Breast epithelium (tissue), 4 donors: ENCODE measurements around the gene CNNM4. TPM values are rescaled to one million over a fixed set of nuclear protein-coding genes. Genes with fewer than 3 reads are reported as not detected.

Experiments
- DNase-seq, 2 donors: peaks; one replicate each; pipeline ENCODE4 v3.0.0-alpha.2; 2019; ENCODE audit warnings: low spot score in 2 of 2
- H3K27ac ChIP-seq, 2 donors: fragments of 200-600 bp; sonication (generic) in 1 of 2; one replicate each; pipeline ENCODE4 v1.5.1; 2016 to 2019; ENCODE audit warnings: mild to moderate bottlenecking in 1 of 2
- H3K27me3 ChIP-seq, 2 donors: fragments of 200-600 bp; sonication (generic) in 1 of 2; one replicate each; pipeline versions ENCODE4 v1.5.1 to v1.6.0; 2017 to 2019; ENCODE audit warnings: control low read depth in 1 of 2, mild to moderate bottlenecking in 1 of 2
- H3K36me3 ChIP-seq: fragments of 200-600 bp; one replicate; pipeline ENCODE4 v1.5.1; 2019
- H3K4me1 ChIP-seq, 2 donors: fragments of 200-600 bp; sonication (generic); one replicate each; pipeline ENCODE4 v1.5.1; 2016 to 2019; ENCODE audit warnings: control low read depth in 1 of 2
- H3K4me3 ChIP-seq, 3 donors: fragments of 200-600 bp; sonication (generic); 1 replicate in 2 of 3; 2 replicates in 1 of 3; pipeline ENCODE4 v1.5.1; 2016 to 2019; ENCODE audit warnings: mild to moderate bottlenecking in 3 of 3, moderate library complexity in 2 of 3
- H3K9me3 ChIP-seq, 2 donors: fragments of 200-600 bp; sonication (generic) in 1 of 2; one replicate each; pipeline ENCODE4 v1.5.1; 2016 to 2019; ENCODE audit warnings: control low read depth in 1 of 2
- CTCF ChIP-seq, 3 donors: fragments of 450-650 bp; IDR thresholded peaks; one replicate each; pipeline ENCODE4 v1.5.1; 2016 to 2017; ENCODE audit warnings: antibody characterized with exemption in 3 of 3, mild to moderate bottlenecking in 3 of 3, moderate library complexity in 3 of 3
- POLR2A ChIP-seq: fragments of 450-650 bp; IDR thresholded peaks from one replicate; pipeline ENCODE4 v1.6.1; 2016; ENCODE audit warnings: antibody characterized with exemption, mild to moderate bottlenecking, moderate library complexity
- POLR2AphosphoS5 ChIP-seq, 3 donors: sonication (generic); formaldehyde crosslinking; IDR thresholded peaks; one replicate each; pipeline ENCODE4 v1.6.1; 2017; ENCODE audit warnings: antibody characterized with exemption in 3 of 3
- intact Hi-C: fragments of 100-400 bp; cut with DNase I; formaldehyde crosslinking; loops from one replicate; pipeline ENCODE4 v1.15.1; 2023; ENCODE audit warnings: low total_unique reads
- total RNA-seq, 3 donors: library from RNA; depleted of rRNA; stranded (reverse); fragments of >200 nt; gene quantifications; one replicate each; pipeline ENCODE4 v1.1.0, GENCODE V29; 2016

Gene CNNM4
- total RNA-seq, 3 donors from 2014 or later = 2.7 to 12.1 (median 9.5) TPM

GRCh38 chr2:96751800-96752199, 8.9 kb upstream of the CNNM4 start:
- Histone ChIP-seq H3K27me3 (no peaks in the 10 kb centered on the region), H3K9me3 (no peaks in the 10 kb centered on the region), H3K4me1 (no peaks in the 10 kb centered on the region), H3K4me3 (no peak overlapping the region), H3K27ac (no peak overlapping the region), H3K36me3 (no peaks in the 10 kb centered on the region)
- intact Hi-C loops = no loop called here
- no peak for DNase-seq
- no peak for TF ChIP-seq CTCF (IDR thresholded peaks at IDR 0.05)
- TF ChIP-seq POLR2A = no peak
- TF ChIP-seq POLR2AphosphoS5 (IDR thresholded peaks at IDR 0.05) = no peak

- TF ChIP-seq POLR2A (no peak), POLR2AphosphoS5 (IDR thresholded peaks at IDR 0.05) (no peak), CTCF (IDR thresholded peaks at IDR 0.05) (no peak)
- Histone ChIP-seq H3K27me3 (no peaks in the 10 kb centered on the region), H3K27ac (no peak overlapping the region), H3K36me3 (no peaks in the 10 kb centered on the region), H3K4me3 (no peak overlapping the region), H3K4me1 (no peaks in the 10 kb centered on the region), H3K9me3 (no peaks in the 10 kb centered on the region)
- intact Hi-C loops = no loop called here
- DNase-seq = no peak
Observed at GRCh38 chr2:96753661-96754282, 6.9 kb upstream of the CNNM4 start.

- Histone ChIP-seq H3K36me3 (no peaks in the 10 kb centered on the region), H3K27me3 (no peaks in the 10 kb centered on the region), H3K4me1 (no peaks in the 10 kb centered on the region), H3K4me3 (no peak overlapping the region), H3K27ac (no peak overlapping the region), H3K9me3 (no peaks in the 10 kb centered on the region)
- TF ChIP-seq POLR2A = no peak
- no peak for TF ChIP-seq POLR2AphosphoS5 (IDR thresholded peaks at IDR 0.05)
- TF ChIP-seq CTCF (IDR thresholded peaks at IDR 0.05) = no peak
- DNase-seq = no peak
- intact Hi-C loops = no loop called here
Observed at GRCh38 chr2:96754317-96754716, 6.4 kb upstream of the CNNM4 start.

- no peak overlapping the region for H3K4me3 ChIP-seq
- no peaks in the 10 kb centered on the region for H3K36me3 ChIP-seq
- intact Hi-C loops = no loop called here
- H3K27me3 ChIP-seq = no peaks in the 10 kb centered on the region
- H3K27ac ChIP-seq = no peak overlapping the region
- H3K4me1 ChIP-seq = peaks cover 0 to 5% of the 10 kb centered on the region in 2 donors
- no peak for DNase-seq
- no peaks in the 10 kb centered on the region for H3K9me3 ChIP-seq
- TF ChIP-seq POLR2AphosphoS5 (IDR thresholded peaks at IDR 0.05) (no peak), POLR2A (no peak), CTCF (IDR thresholded peaks at IDR 0.05) (no peak)
Observed at GRCh38 chr2:96756788-96757476, 3.8 kb upstream of the CNNM4 start.

- Histone ChIP-seq H3K9me3 (no peaks in the 10 kb centered on the region), H3K27me3 (no peaks in the 10 kb centered on the region), H3K4me3 (no peak overlapping the region), H3K36me3 (no peaks in the 10 kb centered on the region), H3K4me1 (peaks cover under 1 to 6% of the 10 kb centered on the region in 2 donors), H3K27ac (no peak overlapping the region)
- no peak for DNase-seq
- intact Hi-C loops = no loop called here
- TF ChIP-seq POLR2AphosphoS5 (IDR thresholded peaks at IDR 0.05) = no peak
- no peak for TF ChIP-seq CTCF (IDR thresholded peaks at IDR 0.05)
- TF ChIP-seq POLR2A = no peak
Observed at GRCh38 chr2:96757477-96757860, 3.2 kb upstream of the CNNM4 start.
